HEK293 (cell line): ENCODE measurements around the gene RSPH10B.
"Not testable (repeated sequence)": the region's sequence is repeated elsewhere in the genome, so short reads cannot be mapped to it uniquely, and the experiment has no call there.

ENCODE experiments used
- CTCF ChIA-PET: fragments of 350-600 bp; formaldehyde crosslinking; extraction: SDS; loops from one replicate; lab custom pipeline; 2021; ENCODE audit warnings: antibody characterized with exemption; lab: Yijun Ruan, JAX
- POLR2A ChIA-PET: fragments of 300-600 bp; formaldehyde crosslinking; extraction: SDS; loops from one replicate; lab custom pipeline; 2020; ENCODE audit warnings: antibody characterized with exemption, inconsistent platforms; lab: Yijun Ruan, JAX
- H3K27ac ChIP-seq: fragments of 200-500 bp; sonication (Bioruptor generic); 2 replicates; pipeline ENCODE4 v1.5.1; 2014; ENCODE audit warnings: low read depth, low read length, control low read depth, inconsistent platforms; ENCODE audit errors: extremely low read depth
- H3K36me3 ChIP-seq, 2 experiments: fragments of 200-500 bp in 1 of 2; sonication (Bioruptor generic) in 1 of 2; 1 replicate in 1 of 2; 2 replicates in 1 of 2; pipeline ENCODE4 v1.5.1; 2014 to 2017; ENCODE audit warnings: inconsistent platforms in 2 of 2, low read length in 2 of 2; ENCODE audit not compliant: control insufficient read depth in 2 of 2, insufficient read depth in 1 of 2
- H3K4me1 ChIP-seq: fragments of 200-500 bp; sonication (Bioruptor generic); 2 replicates; pipeline ENCODE4 v1.5.1; 2014; ENCODE audit warnings: mild to moderate bottlenecking, low read length, inconsistent platforms; ENCODE audit not compliant: control insufficient read depth, insufficient read depth
- H3K4me3 ChIP-seq: 2 replicates; pipeline ENCODE4 v1.5.1; 2011; ENCODE audit warnings: low read depth, mild to moderate bottlenecking, control low read depth, low read length, moderate library complexity
- H3K9me3 ChIP-seq: fragments of 200-500 bp; sonication (Bioruptor generic); 2 replicates; pipeline ENCODE4 v1.5.1; 2014; ENCODE audit warnings: low read depth, low read length, inconsistent platforms; ENCODE audit not compliant: control insufficient read depth, insufficient read depth
- ZNF121 ChIP-seq: fragments of 450-650 bp; formaldehyde crosslinking; IDR thresholded peaks from 2 replicates; pipeline ENCODE4 v1.5.1; 2016; ENCODE audit warnings: missing biosample characterization, missing genetic modification characterization

RSPH10B gene

DNA sequence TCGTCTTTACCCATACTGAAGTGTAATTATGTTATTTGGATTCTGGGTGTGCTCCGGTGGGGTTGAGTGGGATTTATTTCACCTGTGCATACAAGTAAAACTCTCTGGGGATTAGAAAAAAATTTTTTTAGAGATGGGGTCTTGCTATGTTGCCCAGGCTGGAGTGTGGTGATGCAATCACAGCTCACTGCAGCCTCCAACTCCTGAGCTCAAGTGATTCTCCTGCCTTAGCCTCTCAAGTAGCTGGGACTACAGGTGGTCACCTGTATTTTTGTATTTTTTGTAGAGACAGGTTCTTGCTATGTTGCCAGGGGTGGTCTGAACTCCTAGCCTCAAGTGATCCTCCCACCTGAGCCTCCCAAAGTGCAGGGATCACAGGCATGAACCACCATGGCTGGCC is 80.2 kb downstream of the RSPH10B start:
- H3K9me3 ChIP-seq, H3K36me3 ChIP-seq, H3K4me1 ChIP-seq, H3K27ac ChIP-seq, CTCF ChIA-PET, POLR2A ChIA-PET, H3K4me3 ChIP-seq: not testable (repeated sequence)
- peak; percentile 57; the same call in 1 of the 2 replicates for TF ChIP-seq ZNF121 (tag by site-specific recombination)

DNA sequence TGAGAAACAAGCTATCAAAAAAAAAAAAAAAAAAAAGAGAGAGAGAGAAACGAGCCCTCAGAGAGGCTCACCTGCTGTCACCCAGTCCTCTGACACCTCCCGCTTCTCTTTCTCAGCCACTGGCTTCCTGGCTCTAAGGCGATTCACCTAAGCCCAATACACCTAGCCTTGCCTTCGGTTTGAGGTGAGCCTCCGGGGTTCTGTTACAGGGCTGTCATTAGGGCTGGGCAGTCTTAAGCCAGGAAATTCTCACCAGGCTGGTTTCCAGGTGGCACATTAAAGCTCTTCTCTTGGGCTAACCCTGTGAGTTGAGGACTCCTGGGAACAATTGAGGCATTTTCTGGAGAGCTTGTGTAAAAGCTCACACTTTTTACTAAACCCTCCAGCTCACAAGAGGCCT is 82.5 kb downstream of the RSPH10B start:
- H3K9me3 ChIP-seq, H3K36me3 ChIP-seq, H3K27ac ChIP-seq, H3K4me1 ChIP-seq, H3K4me3 ChIP-seq, CTCF ChIA-PET, POLR2A ChIA-PET: not testable (repeated sequence)

DNA sequence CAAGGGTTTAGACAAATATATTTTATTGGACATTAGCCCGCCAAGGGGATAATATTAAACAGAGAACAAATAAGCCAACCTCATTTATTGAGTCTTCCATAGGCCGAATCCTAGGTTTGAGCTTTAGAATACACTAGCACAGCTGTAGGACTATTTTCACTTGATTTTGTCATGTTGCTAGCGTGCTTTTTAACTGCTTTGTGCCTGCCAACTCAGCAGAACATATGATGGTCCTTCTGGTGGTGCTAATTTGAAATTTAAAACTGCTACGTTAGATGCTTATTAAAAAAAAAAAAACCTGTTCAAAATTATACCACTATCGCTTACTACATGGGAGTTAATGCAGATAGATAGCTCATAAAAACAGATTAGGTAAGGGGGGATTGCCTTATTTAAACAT is 86.1 kb downstream of the RSPH10B start:
- H3K36me3 ChIP-seq, H3K4me3 ChIP-seq, POLR2A ChIA-PET, H3K27ac ChIP-seq, H3K4me1 ChIP-seq, H3K9me3 ChIP-seq: not testable (repeated sequence)
- CTCF ChIA-PET = interaction anchor here (0.7 kb wide), 1 partner anchor 276 kb away, joined by 3 read pairs; no protein-coding TSS in a partner anchor

DNA sequence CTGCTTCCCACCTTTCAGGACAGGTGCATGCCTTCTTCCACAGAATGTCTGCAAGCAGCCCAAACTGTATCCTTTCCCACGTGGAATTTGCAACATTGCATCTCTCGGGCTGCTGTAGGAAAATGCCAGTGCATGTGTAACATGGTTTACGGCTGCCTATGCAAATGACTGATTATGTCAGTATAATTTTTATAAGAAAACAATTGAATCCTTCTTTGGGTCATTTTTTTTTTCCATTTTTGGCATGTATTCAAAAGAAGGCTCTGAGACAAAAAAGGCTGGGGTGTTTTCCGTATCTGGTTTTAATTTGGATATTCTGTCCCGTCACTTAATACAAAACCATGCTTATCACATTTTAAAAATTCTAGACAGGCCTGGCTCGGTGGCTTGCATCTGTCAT is 90.4 kb downstream of the RSPH10B start:
- not testable (repeated sequence) for H3K4me1 ChIP-seq, H3K4me3 ChIP-seq, H3K36me3 ChIP-seq, H3K27ac ChIP-seq, H3K9me3 ChIP-seq
- POLR2A ChIA-PET = interaction anchor here (0.7 kb wide), 1 partner anchor 631 kb away, joined by 4 read pairs; no protein-coding TSS in a partner anchor
- CTCF ChIA-PET = interaction anchor here (0.6 kb wide), 1 partner anchor 14 kb away, joined by 5 read pairs; no protein-coding TSS in a partner anchor

DNA sequence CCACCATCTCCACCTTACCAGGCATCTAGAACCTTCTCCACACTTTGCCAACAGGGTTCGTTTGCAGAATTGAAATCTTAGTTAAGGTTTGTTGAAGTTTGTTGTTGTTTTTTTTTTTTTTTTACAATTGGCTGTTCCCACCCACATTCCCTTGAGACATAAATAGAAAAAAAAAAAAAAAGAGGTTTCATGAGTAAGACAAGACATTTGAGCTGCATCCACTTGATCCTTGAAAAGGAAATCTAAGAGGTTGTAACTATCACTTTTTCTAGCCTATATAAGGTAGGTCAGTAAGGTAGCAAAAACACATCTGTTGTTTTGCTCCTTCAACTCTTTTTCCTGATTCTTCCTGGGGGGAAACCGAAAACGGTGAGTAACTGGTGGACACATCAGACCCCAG is 90.9 kb downstream of the RSPH10B start:
- CTCF ChIA-PET = interaction anchor here (0.6 kb wide), 2 partner anchors 14 to 428 kb away, joined by 3 to 5 read pairs; no protein-coding TSS in a partner anchor
- H3K27ac ChIP-seq, H3K4me3 ChIP-seq, H3K36me3 ChIP-seq, H3K4me1 ChIP-seq, H3K9me3 ChIP-seq: not testable (repeated sequence)
- POLR2A ChIA-PET = interaction anchor here (0.7 kb wide), 1 partner anchor 631 kb away, joined by 4 read pairs; no protein-coding TSS in a partner anchor
